HepG2 (cell line): ENCODE results near the gene GGT7. TPM values are rescaled to one million over a fixed set of nuclear protein-coding genes. Genes with fewer than 3 reads are reported as not detected.

Source experiments
- ADNP ChIP-seq: sonication (generic); formaldehyde crosslinking; IDR thresholded peaks from 2 replicates; pipeline ENCODE4 v1.4.0; 2020; ENCODE audit warnings: missing genetic modification reagents
- ARNT2 ChIP-seq: sonication (generic); formaldehyde crosslinking; IDR thresholded peaks from 2 replicates; pipeline ENCODE4 v1.8.0; 2022; ENCODE audit warnings: mild to moderate bottlenecking, low read depth, missing genetic modification reagents, moderate library complexity
- CREB1 ChIP-seq, 2 experiments: fragments of 450-650 bp in 1 of 2; IDR thresholded peaks; 2 replicates each; pipeline ENCODE4 v1.6.1; 2016 to 2017; ENCODE audit warnings: control low read depth in 1 of 2, mild to moderate bottlenecking in 1 of 2, missing compliant biosample characterization in 1 of 2, missing genetic modification characterization in 1 of 2
- CREM ChIP-seq, 2 experiments: sonication (generic) in 1 of 2; formaldehyde crosslinking in 1 of 2; IDR thresholded peaks; 2 replicates each; pipeline versions ENCODE4 v1.4.0 to v1.6.1; 2016 to 2020; ENCODE audit warnings: antibody characterized with exemption in 1 of 2, mild to moderate bottlenecking in 1 of 2, missing genetic modification reagents in 1 of 2
- HCFC1 ChIP-seq: fragments of 150-350 bp; IDR thresholded peaks from 2 replicates; pipeline ENCODE4 v1.6.1; 2014; ENCODE audit warnings: low read depth, low read length
- HMG20B ChIP-seq: conservative IDR thresholded peaks from 2 replicates; pipeline ENCODE4 v1.6.1; 2016; ENCODE audit warnings: missing genetic modification reagents, missing compliant biosample characterization
- ISL2 ChIP-seq: sonication (generic); formaldehyde crosslinking; IDR thresholded peaks from 2 replicates; pipeline ENCODE4 v1.5.0; 2020; ENCODE audit warnings: missing genetic modification reagents
- RORA ChIP-seq: sonication (generic); formaldehyde crosslinking; IDR thresholded peaks from 2 replicates; pipeline ENCODE4 v1.5.0; 2020; ENCODE audit warnings: mild to moderate bottlenecking, missing genetic modification reagents, moderate library complexity
- SIN3A ChIP-seq: IDR thresholded peaks from 2 replicates; pipeline ENCODE4 v1.6.1; 2011; ENCODE audit warnings: low read depth, mild to moderate bottlenecking, control low read depth, low read length, borderline replicate concordance
- SMYD3 ChIP-seq: sonication (generic); formaldehyde crosslinking; IDR thresholded peaks from 2 replicates; pipeline ENCODE4 v1.8.1; 2023; ENCODE audit warnings: mild to moderate bottlenecking, missing genetic modification reagents
- ZFP90 ChIP-seq: sonication (generic); formaldehyde crosslinking; IDR thresholded peaks from 2 replicates; pipeline ENCODE4 v1.8.0; 2022; ENCODE audit warnings: missing genetic modification reagents, mild to moderate bottlenecking, inconsistent platforms, borderline replicate concordance
- ZNF160 ChIP-seq: sonication (generic); formaldehyde crosslinking; IDR thresholded peaks from 2 replicates; pipeline ENCODE4 v1.8.0; 2022; ENCODE audit warnings: mild to moderate bottlenecking, inconsistent platforms, missing genetic modification reagents
- ZNF205 ChIP-seq: IDR thresholded peaks from 2 replicates; pipeline ENCODE4 v1.6.1; 2018; ENCODE audit warnings: missing biosample characterization, missing genetic modification reagents
- ZNF235 ChIP-seq: sonication (generic); formaldehyde crosslinking; IDR thresholded peaks from 2 replicates; pipeline ENCODE4 v1.8.1; 2023; ENCODE audit warnings: mild to moderate bottlenecking, missing genetic modification reagents, borderline replicate concordance
- ZNF512B ChIP-seq: sonication (generic); formaldehyde crosslinking; IDR thresholded peaks from 2 replicates; pipeline ENCODE4 v1.5.1; 2020; ENCODE audit warnings: missing genetic modification reagents, mild to moderate bottlenecking, borderline replicate concordance
- polyA plus RNA-seq, 8 experiments: library from polyadenylated mRNA; depleted of rRNA in 3 of 8; stranded (reverse) in 7 of 8; unstranded in 1 of 8; fragments of >200 nt; fragmentation: Illumina TruSeq in 4 of 8; extraction: Trizol in 4 of 8; gene quantifications; 2 replicates each; pipeline versions ENCODE4 v1.2.1 to v1.2.3, GENCODE V29; 2011 to 2016; ENCODE audit warnings: low read depth in 4 of 8, missing spikeins in 1 of 8, mixed read lengths in 1 of 8; ENCODE audit not compliant: insufficient read depth in 1 of 8
- total RNA-seq, 5 experiments: library from RNA; depleted of rRNA; stranded (reverse); fragments of >200 nt; fragmentation: Illumina TruSeq; extraction: Trizol; gene quantifications; 2 replicates each; pipeline ENCODE4 v1.2.3, GENCODE V29; 2016; ENCODE audit warnings: low read depth in 1 of 5
- TF ChIP-seq, protein P1 (sequence below): sonication (generic); formaldehyde crosslinking; IDR thresholded peaks from 2 replicates; pipeline ENCODE4 v1.5.1; 2020; ENCODE audit warnings: mild to moderate bottlenecking, missing genetic modification reagents, moderate library complexity
- TF ChIP-seq, protein P2 (sequence below): sonication (generic); formaldehyde crosslinking; IDR thresholded peaks from 2 replicates; pipeline ENCODE4 v1.4.0; 2020; ENCODE audit warnings: missing genetic modification reagents
- TF ChIP-seq, protein P3 (sequence below): sonication (generic); formaldehyde crosslinking; IDR thresholded peaks from 2 replicates; pipeline ENCODE4 v1.4.0; 2020; ENCODE audit warnings: mild to moderate bottlenecking, missing genetic modification reagents
- TF ChIP-seq, protein P4 (sequence below): sonication (generic); formaldehyde crosslinking; IDR thresholded peaks from 2 replicates; pipeline ENCODE4 v1.4.0; 2020; ENCODE audit warnings: missing genetic modification reagents

Gene GGT7
- total and polyA plus RNA-seq, 2 of the 13 experiments (the other 11 are each of a cell fraction or from before 2014, with no cell fraction given): 6.6 to 23.0 TPM

DNA sequence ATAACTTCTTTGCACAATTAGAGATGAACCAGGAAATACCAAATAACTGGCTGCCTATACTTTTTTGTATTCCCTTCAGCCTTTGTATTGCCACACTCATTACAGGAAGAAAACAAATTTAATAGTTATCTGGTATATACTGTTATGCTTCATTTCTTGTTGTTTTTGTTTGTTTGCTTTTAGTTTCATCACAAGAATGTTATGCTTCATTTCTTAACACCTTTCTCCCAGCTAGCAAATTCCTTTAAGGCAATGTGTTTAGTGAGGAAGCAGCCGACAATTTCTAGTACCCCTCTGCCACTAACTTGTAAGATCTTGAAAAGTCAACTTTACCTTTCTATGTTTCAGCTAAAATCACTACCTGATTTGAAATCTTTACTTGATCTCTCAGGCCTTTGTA lies 48.6 kb downstream of the GGT7 start (continued):
- TF ChIP-seq, protein P1, sequence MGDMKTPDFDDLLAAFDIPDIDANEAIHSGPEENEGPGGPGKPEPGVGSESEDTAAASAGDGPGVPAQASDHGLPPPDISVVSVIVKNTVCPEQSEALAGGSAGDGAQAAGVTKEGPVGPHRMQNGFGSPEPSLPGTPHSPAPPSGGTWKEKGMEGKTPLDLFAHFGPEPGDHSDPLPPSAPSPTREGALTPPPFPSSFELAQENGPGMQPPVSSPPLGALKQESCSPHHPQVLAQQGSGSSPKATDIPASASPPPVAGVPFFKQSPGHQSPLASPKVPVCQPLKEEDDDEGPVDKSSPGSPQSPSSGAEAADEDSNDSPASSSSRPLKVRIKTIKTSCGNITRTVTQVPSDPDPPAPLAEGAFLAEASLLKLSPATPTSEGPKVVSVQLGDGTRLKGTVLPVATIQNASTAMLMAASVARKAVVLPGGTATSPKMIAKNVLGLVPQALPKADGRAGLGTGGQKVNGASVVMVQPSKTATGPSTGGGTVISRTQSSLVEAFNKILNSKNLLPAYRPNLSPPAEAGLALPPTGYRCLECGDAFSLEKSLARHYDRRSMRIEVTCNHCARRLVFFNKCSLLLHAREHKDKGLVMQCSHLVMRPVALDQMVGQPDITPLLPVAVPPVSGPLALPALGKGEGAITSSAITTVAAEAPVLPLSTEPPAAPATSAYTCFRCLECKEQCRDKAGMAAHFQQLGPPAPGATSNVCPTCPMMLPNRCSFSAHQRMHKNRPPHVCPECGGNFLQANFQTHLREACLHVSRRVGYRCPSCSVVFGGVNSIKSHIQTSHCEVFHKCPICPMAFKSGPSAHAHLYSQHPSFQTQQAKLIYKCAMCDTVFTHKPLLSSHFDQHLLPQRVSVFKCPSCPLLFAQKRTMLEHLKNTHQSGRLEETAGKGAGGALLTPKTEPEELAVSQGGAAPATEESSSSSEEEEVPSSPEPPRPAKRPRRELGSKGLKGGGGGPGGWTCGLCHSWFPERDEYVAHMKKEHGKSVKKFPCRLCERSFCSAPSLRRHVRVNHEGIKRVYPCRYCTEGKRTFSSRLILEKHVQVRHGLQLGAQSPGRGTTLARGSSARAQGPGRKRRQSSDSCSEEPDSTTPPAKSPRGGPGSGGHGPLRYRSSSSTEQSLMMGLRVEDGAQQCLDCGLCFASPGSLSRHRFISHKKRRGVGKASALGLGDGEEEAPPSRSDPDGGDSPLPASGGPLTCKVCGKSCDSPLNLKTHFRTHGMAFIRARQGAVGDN: no peak
- TF ChIP-seq ZNF235 (CRISPR knock-in tag) (no peak), ADNP (no peak), ZFP90 (no peak), SMYD3 (no peak), SIN3A (no peak), ZNF205 (CRISPR knock-in tag) (no peak), HCFC1 (no peak), ARNT2 (CRISPR knock-in tag) (no peak), ZNF160 (no peak), ISL2 (CRISPR knock-in tag) (0 out of 2 replicates have a peak, but pooled peaks have one; percentile 18), RORA (CRISPR knock-in tag) (no peak), CREB1 (IDR thresholded peaks at IDR 0.05) (no peak), CREB1 (CRISPR knock-in tag; IDR thresholded peaks at IDR 0.05) (0 out of 2 replicates have a peak, but pooled peaks have one; percentile 24), CREM (IDR thresholded peaks at IDR 0.05) (no peak), CREM (CRISPR knock-in tag; IDR thresholded peaks at IDR 0.05) (no peak), HMG20B (CRISPR knock-in tag) (no peak), ZNF512B (CRISPR knock-in tag) (no peak)
- TF ChIP-seq, protein P2, sequence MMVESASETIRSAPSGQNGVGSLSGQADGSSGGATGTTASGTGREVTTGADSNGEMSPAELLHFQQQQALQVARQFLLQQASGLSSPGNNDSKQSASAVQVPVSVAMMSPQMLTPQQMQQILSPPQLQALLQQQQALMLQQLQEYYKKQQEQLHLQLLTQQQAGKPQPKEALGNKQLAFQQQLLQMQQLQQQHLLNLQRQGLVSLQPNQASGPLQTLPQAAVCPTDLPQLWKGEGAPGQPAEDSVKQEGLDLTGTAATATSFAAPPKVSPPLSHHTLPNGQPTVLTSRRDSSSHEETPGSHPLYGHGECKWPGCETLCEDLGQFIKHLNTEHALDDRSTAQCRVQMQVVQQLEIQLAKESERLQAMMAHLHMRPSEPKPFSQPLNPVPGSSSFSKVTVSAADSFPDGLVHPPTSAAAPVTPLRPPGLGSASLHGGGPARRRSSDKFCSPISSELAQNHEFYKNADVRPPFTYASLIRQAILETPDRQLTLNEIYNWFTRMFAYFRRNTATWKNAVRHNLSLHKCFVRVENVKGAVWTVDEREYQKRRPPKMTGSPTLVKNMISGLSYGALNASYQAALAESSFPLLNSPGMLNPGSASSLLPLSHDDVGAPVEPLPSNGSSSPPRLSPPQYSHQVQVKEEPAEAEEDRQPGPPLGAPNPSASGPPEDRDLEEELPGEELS (CRISPR knock-in tag): no peak
- TF ChIP-seq, protein P3, sequence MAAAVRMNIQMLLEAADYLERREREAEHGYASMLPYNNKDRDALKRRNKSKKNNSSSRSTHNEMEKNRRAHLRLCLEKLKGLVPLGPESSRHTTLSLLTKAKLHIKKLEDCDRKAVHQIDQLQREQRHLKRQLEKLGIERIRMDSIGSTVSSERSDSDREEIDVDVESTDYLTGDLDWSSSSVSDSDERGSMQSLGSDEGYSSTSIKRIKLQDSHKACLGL (CRISPR knock-in tag): no peak
- TF ChIP-seq, protein P4, sequence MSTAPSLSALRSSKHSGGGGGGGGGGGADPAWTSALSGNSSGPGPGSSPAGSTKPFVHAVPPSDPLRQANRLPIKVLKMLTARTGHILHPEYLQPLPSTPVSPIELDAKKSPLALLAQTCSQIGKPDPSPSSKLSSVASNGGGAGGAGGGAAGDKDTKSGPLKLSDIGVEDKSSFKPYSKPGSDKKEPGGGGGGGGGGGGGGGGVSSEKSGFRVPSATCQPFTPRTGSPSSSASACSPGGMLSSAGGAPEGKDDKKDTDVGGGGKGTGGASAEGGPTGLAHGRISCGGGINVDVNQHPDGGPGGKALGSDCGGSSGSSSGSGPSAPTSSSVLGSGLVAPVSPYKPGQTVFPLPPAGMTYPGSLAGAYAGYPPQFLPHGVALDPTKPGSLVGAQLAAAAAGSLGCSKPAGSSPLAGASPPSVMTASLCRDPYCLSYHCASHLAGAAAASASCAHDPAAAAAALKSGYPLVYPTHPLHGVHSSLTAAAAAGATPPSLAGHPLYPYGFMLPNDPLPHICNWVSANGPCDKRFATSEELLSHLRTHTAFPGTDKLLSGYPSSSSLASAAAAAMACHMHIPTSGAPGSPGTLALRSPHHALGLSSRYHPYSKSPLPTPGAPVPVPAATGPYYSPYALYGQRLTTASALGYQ: 0 out of 2 replicates have a peak, but pooled peaks have one; percentile 30
